IMR-90 (cell line): ENCODE measurements around the gene TMEM181. TPM values are rescaled to one million over a fixed set of nuclear protein-coding genes. Genes with fewer than 3 reads are reported as not detected.

Experiments used
- ATAC-seq: fragments of 200-7000 bp; cut with Tn5 transposase; 2 replicates; pipeline ENCODE4 v1.9.1; 2020; ENCODE audit warnings: low read depth, mild to moderate bottlenecking, moderate library complexity
- BruUV-seq: library from RNA; stranded (reverse); fragments of 400-500 nt; replicated peaks from 2 replicates; lab custom pipeline; 2021; lab: Mats Ljungman, UMichigan
- CTCF ChIA-PET: fragments of 300-600 bp; formaldehyde crosslinking; extraction: SDS; loops from one replicate; lab custom pipeline; 2021; ENCODE audit warnings: antibody characterized with exemption; lab: Yijun Ruan, JAX
- POLR2A ChIA-PET: fragments of 300-600 bp; sonication (Branson Sonifier 250); formaldehyde crosslinking; loops from one replicate; lab custom pipeline; 2022; ENCODE audit warnings: antibody characterized with exemption; ENCODE audit not compliant: unreplicated experiment; lab: Charles Lee
- DNase-seq: peaks from one replicate; pipeline ENCODE4 v3.0.0; 2013
- H2AFZ ChIP-seq: replicated peaks from 2 replicates; pipeline ENCODE3; 2013; ENCODE audit warnings: low read length, mild to moderate bottlenecking; ENCODE audit not compliant: poor library complexity
- H2AK5ac ChIP-seq: 2 replicates; pipeline ENCODE4 v1.6.1; 2013; ENCODE audit warnings: low read depth, low read length, inconsistent platforms
- H2AK9ac ChIP-seq: replicated peaks from 2 replicates; pipeline ENCODE3; 2013; ENCODE audit warnings: mild to moderate bottlenecking, low read depth, low read length, moderate library complexity; ENCODE audit not compliant: poor library complexity
- H2BK120ac ChIP-seq: 2 replicates; pipeline ENCODE4 v1.6.1; 2013; ENCODE audit warnings: low read depth, low read length, inconsistent platforms
- H2BK15ac ChIP-seq: 3 replicates; pipeline ENCODE4 v1.6.1; 2013; ENCODE audit warnings: low read depth, low read length, inconsistent platforms
- H2BK20ac ChIP-seq: 2 replicates; pipeline ENCODE4 v1.6.1; 2013; ENCODE audit warnings: low read depth, mild to moderate bottlenecking, inconsistent platforms, low read length, moderate library complexity
- H2BK5ac ChIP-seq: 2 replicates; pipeline ENCODE4 v1.6.1; 2013; ENCODE audit warnings: mild to moderate bottlenecking, low read depth, low read length, inconsistent platforms; ENCODE audit not compliant: poor library complexity, severe bottlenecking
- H3K14ac ChIP-seq: replicated peaks from 2 replicates; pipeline ENCODE4 v1.6.1; 2013; ENCODE audit warnings: low read depth, low read length, inconsistent platforms
- H3K18ac ChIP-seq: 2 replicates; pipeline ENCODE4 v1.6.1; 2013; ENCODE audit warnings: low read depth, low read length, control low read depth
- H3K23ac ChIP-seq: 2 replicates; pipeline ENCODE4 v1.6.1; 2013; ENCODE audit warnings: low read depth, low read length, inconsistent platforms
- H3K27ac ChIP-seq: 2 replicates; pipeline ENCODE4 v1.5.1; 2013; ENCODE audit warnings: mild to moderate bottlenecking, control low read depth, low read length; ENCODE audit not compliant: insufficient read depth
- H3K27me3 ChIP-seq: 2 replicates; pipeline ENCODE4 v1.6.1; 2013; ENCODE audit warnings: low read length; ENCODE audit not compliant: control insufficient read depth, insufficient read depth
- H3K36me3 ChIP-seq: 2 replicates; pipeline ENCODE4 v1.6.1; 2013; ENCODE audit warnings: low read length, mixed read lengths; ENCODE audit not compliant: control insufficient read depth, insufficient read depth
- H3K4ac ChIP-seq: 2 replicates; pipeline ENCODE4 v1.6.1; 2013; ENCODE audit warnings: low read depth, low read length, inconsistent platforms
- H3K4me1 ChIP-seq: 2 replicates; pipeline ENCODE4 v1.6.1; 2013; ENCODE audit warnings: low read length, mixed read lengths; ENCODE audit not compliant: control insufficient read depth, insufficient read depth
- H3K4me2 ChIP-seq: 2 replicates; pipeline ENCODE4 v1.6.1; 2013; ENCODE audit warnings: low read depth, mild to moderate bottlenecking, control low read depth, low read length, moderate library complexity
- H3K4me3 ChIP-seq: 2 replicates; pipeline ENCODE4 v1.5.1; 2013; ENCODE audit warnings: low read depth, mild to moderate bottlenecking, control low read depth, low read length, moderate library complexity; ENCODE audit not compliant: insufficient read depth
- H3K56ac ChIP-seq: 2 replicates; pipeline ENCODE4 v1.6.1; 2013; ENCODE audit warnings: low read length, inconsistent platforms; ENCODE audit not compliant: insufficient read depth; ENCODE audit errors: extremely low read depth
- H3K79me1 ChIP-seq, 2 experiments: 2 replicates each; pipeline ENCODE4 v1.6.1; 2013; ENCODE audit warnings: low read length in 2 of 2, inconsistent platforms in 1 of 2, low read depth in 1 of 2
- H3K9ac ChIP-seq: 2 replicates; pipeline ENCODE4 v1.6.1; 2013; ENCODE audit warnings: low read depth, low read length, control low read depth
- H3K9me1 ChIP-seq: 2 replicates; pipeline ENCODE4 v1.6.1; 2013; ENCODE audit warnings: low read length, inconsistent platforms; ENCODE audit not compliant: insufficient read depth
- H3K9me3 ChIP-seq: 2 replicates; pipeline ENCODE4 v1.6.1; 2013; ENCODE audit warnings: low read length; ENCODE audit not compliant: control insufficient read depth, insufficient read depth
- H4K20me1 ChIP-seq: 2 replicates; pipeline ENCODE4 v1.6.1; 2013; ENCODE audit warnings: low read length, inconsistent platforms; ENCODE audit not compliant: insufficient read depth
- H4K5ac ChIP-seq: 2 replicates; pipeline ENCODE4 v1.6.1; 2013; ENCODE audit warnings: mild to moderate bottlenecking, low read depth, low read length, control low read depth
- H4K8ac ChIP-seq, 2 experiments: 2 replicates each; pipeline ENCODE4 v1.6.1; 2013; ENCODE audit warnings: low read depth in 2 of 2, low read length in 2 of 2, control low read depth in 1 of 2, inconsistent platforms in 1 of 2
- H4K91ac ChIP-seq: 2 replicates; pipeline ENCODE4 v1.6.1; 2013; ENCODE audit warnings: low read depth, low read length, inconsistent platforms; ENCODE audit not compliant: insufficient read depth
- BHLHE40 ChIP-seq: fragments of 150-350 bp; IDR thresholded peaks from 2 replicates; pipeline ENCODE4 v1.6.1; 2016; ENCODE audit warnings: mild to moderate bottlenecking, low read depth, low read length
- CEBPB ChIP-seq: IDR thresholded peaks from 2 replicates; pipeline ENCODE4 v1.6.1; 2012; ENCODE audit warnings: low read depth, low read length, improper control_type of control experiment
- CHD1 ChIP-seq: IDR thresholded peaks from 2 replicates; pipeline ENCODE4 v1.6.1; 2012; ENCODE audit warnings: low read depth, low read length, improper control_type of control experiment
- ELK1 ChIP-seq: fragments of 150-350 bp; IDR thresholded peaks from 2 replicates; pipeline ENCODE4 v1.6.1; 2016; ENCODE audit warnings: low read depth, mild to moderate bottlenecking, low read length, moderate library complexity, borderline replicate concordance
- FOS ChIP-seq: fragments of 150-350 bp; IDR thresholded peaks from 2 replicates; pipeline ENCODE4 v1.6.1; 2016; ENCODE audit warnings: low read depth, low read length
- MAFK ChIP-seq: IDR thresholded peaks from 2 replicates; pipeline ENCODE4 v1.6.1; 2012; ENCODE audit warnings: low read depth, low read length, improper control_type of control experiment
- MAZ ChIP-seq: IDR thresholded peaks from 2 replicates; pipeline ENCODE4 v1.6.1; 2012; ENCODE audit warnings: low read depth, mild to moderate bottlenecking, low read length, improper control_type of control experiment, moderate library complexity, borderline replicate concordance
- MXI1 ChIP-seq: IDR thresholded peaks from 2 replicates; pipeline ENCODE4 v1.6.1; 2012; ENCODE audit warnings: low read depth, mild to moderate bottlenecking, low read length, moderate library complexity, borderline replicate concordance
- POLR2A ChIP-seq: IDR thresholded peaks from 2 replicates; pipeline ENCODE4 v1.6.1; 2012; ENCODE audit warnings: mild to moderate bottlenecking, low read depth, low read length
- RAD21 ChIP-seq: IDR thresholded peaks from 2 replicates; pipeline ENCODE4 v1.6.1; 2012; ENCODE audit warnings: low read length, improper control_type of control experiment
- RCOR1 ChIP-seq: IDR thresholded peaks from 2 replicates; pipeline ENCODE4 v1.6.1; 2012; ENCODE audit warnings: mild to moderate bottlenecking, low read length, improper control_type of control experiment; ENCODE audit not compliant: insufficient replicate concordance
- RFX5 ChIP-seq: IDR thresholded peaks from 2 replicates; pipeline ENCODE4 v1.8.0; 2012; ENCODE audit warnings: low read depth, mild to moderate bottlenecking, low read length, moderate library complexity
- SMC3 ChIP-seq: fragments of 150-350 bp; IDR thresholded peaks from 2 replicates; pipeline ENCODE4 v1.6.1; 2016; ENCODE audit warnings: low read depth, mild to moderate bottlenecking, antibody characterized with exemption, low read length, moderate library complexity
- WGBS, 2 experiments: methylation state at CpG; one replicate each; pipeline versions ENCODE4 v1.1.5 to v1.1.7; 2013; ENCODE audit warnings: missing lambda C conversion rate in 2 of 2; ENCODE audit not compliant: insufficient read length in 1 of 2; ENCODE audit errors: extremely low coverage in 2 of 2; 5-methylcytosine and 5-hydroxymethylcytosine counted together
- dilution Hi-C: fragments of 300-500 bp; cut with HindIII; formaldehyde crosslinking; loops from one replicate; pipeline ENCODE4 v1.14.3; 2018; ENCODE audit warnings: low sequenced_read_pairs; ENCODE audit not compliant: unreplicated experiment
- in situ Hi-C: fragments of 300-500 bp; cut with MboI; formaldehyde crosslinking; loops from 3 replicates; pipeline ENCODE4 v1.14.3; 2019; ENCODE audit warnings: low sequenced_read_pairs, inconsistent platforms, mixed read lengths
- intact Hi-C: fragments of 100-400 bp; cut with micrococcal nuclease; formaldehyde crosslinking; loops from 2 replicates; pipeline ENCODE4 v1.10.0; 2022
- polyA plus RNA-seq, 3 experiments: library from polyadenylated mRNA; depleted of rRNA; stranded (reverse); fragments of >200 nt; gene quantifications; 2 replicates each; pipeline ENCODE4 v1.2.3, GENCODE V29; 2012; ENCODE audit warnings: low replicate concordance in 1 of 3
- total RNA-seq: library from RNA; depleted of rRNA; stranded (reverse); fragments of >200 nt; gene quantifications from 2 replicates; pipeline ENCODE4 v1.2.3, GENCODE V29; 2012

Gene TMEM181
- total and polyA plus RNA-seq, 2 of the 4 experiments (the other 2 are of a cell fraction), result 22.8 to 27.8 TPM

- Histone ChIP-seq H3K23ac (no peak overlapping the region), H2AK5ac (no peak overlapping the region), H3K27ac (no peak overlapping the region), H3K4ac (no peak overlapping the region), H3K36me3 (peaks cover 48% of the 10 kb centered on the region), H4K20me1 (peaks cover 5% of the 10 kb centered on the region), H3K18ac (no peak overlapping the region), H2BK120ac (no peak overlapping the region), H3K56ac (no peak overlapping the region), H2BK20ac (no peak overlapping the region), H3K4me1 (no peaks in the 10 kb centered on the region), H4K8ac (no peak overlapping the region), H2AK9ac (no peak overlapping the region), H4K5ac (no peak overlapping the region), H3K9me1 (peaks cover 7% of the 10 kb centered on the region; the same call in 1 of the 2 replicates), H3K9ac (no peak overlapping the region), H3K27me3 (no peaks in the 10 kb centered on the region), H3K4me3 (no peak overlapping the region), H2BK15ac (no peak overlapping the region), H3K79me1 (peaks cover 7 to 50% of the 10 kb centered on the region in 2 experiments; a peak in 3 of 4 replicates), H2AFZ (no peak overlapping the region), H2BK5ac (no peak overlapping the region), H4K91ac (no peak overlapping the region), H3K9me3 (no peaks in the 10 kb centered on the region; the same call in 1 of the 2 replicates), H3K14ac (no peak overlapping the region), H3K4me2 (no peak overlapping the region)
- no TSS peak for BruUV-seq
- no CpG with 5 or more reads among the region's 8 CpGs for WGBS, 2 experiments
- dilution Hi-C loops (no loop called here), in situ Hi-C loops (no loop called here), intact Hi-C loops (no loop called here)
- DNase-seq, result no peak
- ChIA-PET CTCF (no interaction called here), POLR2A (no interaction called here)
- no peak for TF ChIP-seq ELK1
- TF ChIP-seq FOS, result no peak
- TF ChIP-seq BHLHE40, result no peak
- TF ChIP-seq MXI1, result no peak
- TF ChIP-seq MAZ, result no peak
- TF ChIP-seq MAFK, result no peak
- TF ChIP-seq POLR2A, result no peak
- TF ChIP-seq RCOR1, result no peak
- TF ChIP-seq CEBPB, result no peak
- no peak for TF ChIP-seq SMC3
- TF ChIP-seq RFX5, result no peak
- TF ChIP-seq RAD21, result no peak
- TF ChIP-seq CHD1, result no peak
- ATAC-seq, result no peak
Observed at GRCh38 chr6:158584236-158584651, 24.4 kb downstream of the TMEM181 start.
